Measurements from ENCODE around the gene STMN3.

STMN3 gene

DNA sequence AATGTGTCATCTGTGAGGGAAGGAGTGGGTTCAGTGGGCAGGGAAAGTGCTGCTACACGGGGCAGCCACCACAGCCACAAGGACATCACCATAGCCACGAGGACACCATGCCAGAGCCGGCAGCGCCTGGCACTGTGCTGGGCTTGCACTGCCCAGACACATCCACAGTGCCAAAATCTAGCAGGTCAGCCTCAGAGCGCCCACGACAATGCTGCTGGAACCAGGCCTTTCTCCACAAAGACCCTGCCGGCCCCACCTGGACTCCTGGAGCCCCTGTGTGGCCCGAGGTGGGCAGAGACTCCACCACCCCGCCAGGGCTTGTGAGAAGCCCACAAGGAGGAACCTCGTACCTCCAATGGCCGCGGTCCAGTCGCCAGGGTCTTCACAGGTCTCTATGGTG lies 60.6 kb downstream of the STMN3 start:
- H3K4me3 ChIP-seq (ENCODE audit: low read length), result no peak overlapping the region
- DNase-seq (ENCODE audit: low read depth), result no peak
- TF ChIP-seq CTCF (conservative IDR thresholded peaks at IDR 0.05; ENCODE audit: low read length), result no peak

- no peak overlapping the region for H3K4me3 ChIP-seq (ENCODE audit: low read length)
- DNase-seq (ENCODE audit: low read depth), result no peak
- no peak for TF ChIP-seq CTCF (conservative IDR thresholded peaks at IDR 0.05; ENCODE audit: low read length)
Observed at GRCh38 chr20:63591786-63592355, 61.4 kb downstream of the STMN3 start.

- no peak for TF ChIP-seq CTCF (conservative IDR thresholded peaks at IDR 0.05; ENCODE audit: low read length)
- no peak overlapping the region for H3K4me3 ChIP-seq (ENCODE audit: low read length)
- DNase-seq (ENCODE audit: low read depth), result no peak
Observed at GRCh38 chr20:63591147-63591533, 62.1 kb downstream of the STMN3 start.

GRCh38 chr20:63590218-63591146 lies 62.7 kb downstream of the STMN3 start:
- H3K4me3 ChIP-seq (ENCODE audit: low read length), result no peak overlapping the region
- TF ChIP-seq CTCF (conservative IDR thresholded peaks at IDR 0.05; ENCODE audit: low read length), result no peak
- DNase-seq (ENCODE audit: low read depth), result no peak

Data from AG10803 (cell line).